ENCODE data around the gene COL1A1.

Gene COL1A1

GRCh38 chr17:50205111-50205962, 3.9 kb upstream of the COL1A1 start:
- CTCF ChIA-PET = interaction anchor here (0.8 to 24.1 kb wide), 8 partner anchors 8 to 111 kb away, joined by 3 to 489 read pairs (median 4); partner anchors contain the start of gene TMEM92
- TF ChIP-seq, protein P1, sequence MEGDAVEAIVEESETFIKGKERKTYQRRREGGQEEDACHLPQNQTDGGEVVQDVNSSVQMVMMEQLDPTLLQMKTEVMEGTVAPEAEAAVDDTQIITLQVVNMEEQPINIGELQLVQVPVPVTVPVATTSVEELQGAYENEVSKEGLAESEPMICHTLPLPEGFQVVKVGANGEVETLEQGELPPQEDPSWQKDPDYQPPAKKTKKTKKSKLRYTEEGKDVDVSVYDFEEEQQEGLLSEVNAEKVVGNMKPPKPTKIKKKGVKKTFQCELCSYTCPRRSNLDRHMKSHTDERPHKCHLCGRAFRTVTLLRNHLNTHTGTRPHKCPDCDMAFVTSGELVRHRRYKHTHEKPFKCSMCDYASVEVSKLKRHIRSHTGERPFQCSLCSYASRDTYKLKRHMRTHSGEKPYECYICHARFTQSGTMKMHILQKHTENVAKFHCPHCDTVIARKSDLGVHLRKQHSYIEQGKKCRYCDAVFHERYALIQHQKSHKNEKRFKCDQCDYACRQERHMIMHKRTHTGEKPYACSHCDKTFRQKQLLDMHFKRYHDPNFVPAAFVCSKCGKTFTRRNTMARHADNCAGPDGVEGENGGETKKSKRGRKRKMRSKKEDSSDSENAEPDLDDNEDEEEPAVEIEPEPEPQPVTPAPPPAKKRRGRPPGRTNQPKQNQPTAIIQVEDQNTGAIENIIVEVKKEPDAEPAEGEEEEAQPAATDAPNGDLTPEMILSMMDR (IDR thresholded peaks at IDR 0.05; ENCODE audit: insufficient read depth, low read length, missing control alignments) = no peak
- peak overlapping the region; percentile 8; the same call in 1 of the 2 replicates for H3K4me3 ChIP-seq (ENCODE audit: low read depth, low read length)
- POLR2A ChIA-PET = interaction anchor here (2.4 to 44.9 kb wide), 4 partner anchors 11 to 84 kb away, joined by 16 to 2316 read pairs (median 1124); partner anchors contain the start of gene TMEM92
- DNase-seq (ENCODE audit: low read depth, low spot score) = no peak

DNA sequence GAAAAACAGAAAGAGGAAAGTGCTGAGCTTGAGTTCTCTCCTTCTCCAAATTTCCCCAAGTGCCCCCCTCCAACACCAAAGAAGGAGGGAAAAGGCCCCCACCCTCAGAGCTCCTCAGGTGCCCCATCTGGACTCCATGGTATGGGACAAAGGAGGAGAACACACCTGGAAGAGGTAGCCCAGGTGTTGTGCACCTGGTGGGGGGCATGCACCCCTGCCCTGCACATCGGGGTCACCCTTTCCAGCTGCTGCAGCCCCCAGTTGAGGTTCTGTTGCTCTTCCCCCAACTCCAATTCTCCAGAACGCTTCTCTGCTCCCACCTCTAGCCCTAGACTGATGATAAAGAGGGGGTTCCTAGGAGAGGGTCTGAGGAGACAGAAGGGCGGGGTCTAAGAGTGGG, 3.0 kb upstream of the COL1A1 start:
- no peak for DNase-seq (ENCODE audit: low read depth, low spot score)
- ChIA-PET POLR2A (interaction anchor here (1.2 to 44.9 kb wide), 7 partner anchors 12 to 88 kb away, joined by 5 to 2316 read pairs (median 44); partner anchors contain the start of gene TMEM92), CTCF (interaction anchor here (0.7 to 24.1 kb wide), 9 partner anchors 9 to 66 kb away, joined by 3 to 489 read pairs (median 4); partner anchors contain the start of gene TMEM92)
- peak overlapping the region; percentile 21 for H3K4me3 ChIP-seq (ENCODE audit: low read depth, low read length)
- TF ChIP-seq, protein P1 (IDR thresholded peaks at IDR 0.05; ENCODE audit: insufficient read depth, low read length, missing control alignments) = no peak

DNA sequence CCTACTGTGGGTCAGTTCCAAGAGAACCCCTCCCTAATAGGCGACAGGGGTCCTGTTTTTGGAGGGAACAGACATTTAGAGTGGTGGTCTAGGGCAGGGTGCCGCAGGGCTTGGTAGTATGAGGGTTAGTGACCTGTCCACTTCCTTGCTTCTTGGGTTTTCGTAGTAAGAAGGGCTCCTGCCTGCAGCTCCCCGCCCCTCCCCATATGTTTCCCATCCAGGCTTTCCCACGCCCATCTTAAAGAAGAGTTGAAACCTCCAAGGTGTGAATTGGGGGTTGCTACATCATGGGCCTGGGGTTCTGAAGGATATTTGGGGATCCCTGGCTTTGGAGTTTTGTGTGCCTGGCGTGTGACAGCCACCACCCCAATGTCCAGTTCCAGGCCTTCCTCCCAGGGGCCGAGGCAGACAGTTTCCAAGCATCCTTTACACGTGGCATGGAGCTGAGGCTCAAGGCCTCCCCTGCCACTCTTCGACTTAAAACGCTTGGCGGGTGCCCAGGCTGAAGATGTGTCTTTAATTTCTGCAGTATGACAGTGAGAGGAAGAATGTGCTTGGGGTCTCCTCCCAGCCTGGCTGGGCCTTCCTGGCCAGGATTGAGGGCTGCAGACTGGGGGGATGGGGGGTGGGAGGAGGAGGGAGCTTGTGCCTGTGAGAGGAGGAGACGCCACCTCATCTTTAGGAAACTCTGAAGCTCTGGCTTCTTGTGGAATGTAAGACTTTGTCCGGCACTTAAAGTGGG, 2.3 kb upstream of the COL1A1 start:
- CTCF ChIA-PET = interaction anchor here (0.7 to 24.1 kb wide), 9 partner anchors 10 to 67 kb away, joined by 3 to 489 read pairs (median 5); partner anchors contain the start of gene TMEM92
- TF ChIP-seq, protein P1 (IDR thresholded peaks at IDR 0.05; ENCODE audit: insufficient read depth, low read length, missing control alignments) = no peak
- POLR2A ChIA-PET = interaction anchor here (1.2 to 44.9 kb wide), 7 partner anchors 12 to 89 kb away, joined by 5 to 2316 read pairs (median 44); partner anchors contain the start of gene TMEM92
- H3K4me3 ChIP-seq (ENCODE audit: low read depth, low read length) = peak overlapping the region; percentile 49
- peak; percentile 99 for DNase-seq (ENCODE audit: low read depth, low spot score)

DNA sequence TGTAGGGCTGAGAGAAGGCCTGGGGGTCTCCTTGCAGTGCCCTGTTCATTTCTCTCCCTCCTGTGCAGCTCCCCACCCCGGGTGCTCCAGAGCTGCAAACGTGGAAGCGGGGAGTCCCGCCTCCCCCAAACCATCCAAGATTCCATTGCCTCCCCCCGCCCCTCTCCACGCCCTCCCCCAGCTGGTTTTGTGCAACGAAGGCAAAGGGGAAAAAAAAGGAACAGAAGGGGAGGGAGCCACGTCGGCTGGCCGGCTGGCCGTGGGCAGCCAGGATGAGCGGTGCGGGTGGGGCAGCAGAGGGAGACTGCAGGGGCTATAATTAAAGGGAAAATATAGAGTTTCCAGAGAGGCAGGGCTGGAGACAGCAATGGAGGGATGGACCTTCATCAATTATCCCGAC, 1.7 kb upstream of the COL1A1 start:
- TF ChIP-seq, protein P1 (IDR thresholded peaks at IDR 0.05; ENCODE audit: insufficient read depth, low read length, missing control alignments) = peak; percentile 13
- DNase-seq (ENCODE audit: low read depth, low spot score) = no peak
- POLR2A ChIA-PET = interaction anchor here (1.8 to 44.9 kb wide), 6 partner anchors 13 to 89 kb away, joined by 5 to 2316 read pairs (median 438); partner anchors contain the start of gene TMEM92
- H3K4me3 ChIP-seq (ENCODE audit: low read depth, low read length) = peak overlapping the region; percentile 100
- CTCF ChIA-PET = interaction anchor here (2.3 to 24.1 kb wide), 5 partner anchors 10 to 94 kb away, joined by 10 to 489 read pairs (median 15); partner anchors contain the start of gene TMEM92

DNA sequence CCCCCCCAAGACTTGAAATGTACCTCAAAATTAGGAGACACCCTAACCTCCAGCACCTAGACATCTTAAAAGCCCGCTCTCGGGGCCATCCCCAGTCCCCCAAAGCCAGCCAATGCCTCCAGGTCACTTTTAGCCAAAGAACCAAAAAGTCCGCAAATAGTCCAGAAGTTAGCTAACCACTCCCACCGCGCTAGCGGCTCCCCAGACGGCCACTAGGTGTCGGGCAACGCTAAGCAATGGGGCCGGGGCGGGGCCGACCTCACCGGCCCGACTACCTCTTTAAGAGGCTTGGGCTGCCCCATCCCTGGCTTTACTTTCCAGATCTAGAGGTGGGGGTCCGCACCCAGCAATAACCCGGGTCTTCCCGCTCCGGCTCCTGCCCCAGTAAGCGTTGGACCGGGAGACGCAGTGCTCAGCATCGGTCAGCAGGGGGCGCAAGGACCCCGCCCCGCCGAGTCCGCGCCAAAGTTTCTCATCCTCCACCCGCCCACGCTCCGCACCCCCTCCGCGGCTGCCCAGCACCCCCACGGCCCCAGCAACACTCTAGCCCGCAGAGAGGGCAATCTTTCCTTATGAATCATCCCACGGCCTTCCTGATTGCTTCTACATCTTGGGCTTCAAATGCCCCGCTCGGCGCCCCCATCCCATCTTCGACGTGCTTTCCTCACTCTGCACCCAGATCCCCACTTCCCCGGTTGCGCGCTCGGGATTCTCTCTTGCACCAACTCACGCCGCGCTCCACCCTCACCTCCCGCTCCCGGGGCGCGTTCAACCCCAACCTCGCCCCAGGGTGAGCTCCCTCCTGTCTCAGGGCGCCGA, 765 bp downstream of the COL1A1 start:
- POLR2A ChIA-PET = interaction anchor here (0.6 to 44.9 kb wide), 28 partner anchors 15 to 436 kb away, joined by 3 to 2316 read pairs (median 6); partner anchors contain the start of genes ITGA3, TMEM92 and XYLT2
- H3K4me3 ChIP-seq (ENCODE audit: low read depth, low read length) = peak overlapping the region; percentile 100
- DNase-seq (ENCODE audit: low read depth, low spot score) = no peak
- CTCF ChIA-PET = interaction anchor here (0.6 to 24.1 kb wide), 19 partner anchors 8 to 96 kb away, joined by 3 to 489 read pairs (median 5); partner anchors contain the start of gene TMEM92
- TF ChIP-seq, protein P1 (IDR thresholded peaks at IDR 0.05; ENCODE audit: insufficient read depth, low read length, missing control alignments) = peak; percentile 80
